Upper lobe of left lung (tissue), 6 donors: Measurements from ENCODE around the gene RPL3. TPM values are rescaled to one million over a fixed set of nuclear protein-coding genes. Genes with fewer than 3 reads are reported as not detected.

Experiments used
- ATAC-seq, 2 donors: fragments of 200-7000 bp; cut with Tn5 transposase; one replicate each; pipeline ENCODE4 v1.9.1; 2022; ENCODE audit warnings: mild to moderate bottlenecking in 2 of 2, moderate library complexity in 2 of 2; ENCODE audit not compliant: low FRiP score in 2 of 2
- DNase-seq, 2 donors: peaks; one replicate each; pipeline ENCODE4 v3.0.0-alpha.2; 2019 to 2020
- H3K27ac ChIP-seq, 4 donors: fragments of 200-600 bp; sonication (generic); one replicate each; pipeline ENCODE4 v1.5.1; 2016 to 2019
- H3K27me3 ChIP-seq, 4 donors: fragments of 200-600 bp; sonication (generic); one replicate each; pipeline ENCODE4 v1.5.1; 2017 to 2019
- H3K36me3 ChIP-seq, 4 donors: fragments of 200-600 bp; sonication (generic); one replicate each; pipeline ENCODE4 v1.5.1; 2016 to 2019
- H3K4me1 ChIP-seq, 4 donors: fragments of 200-600 bp; sonication (generic); one replicate each; pipeline ENCODE4 v1.5.1; 2018 to 2019
- H3K4me3 ChIP-seq, 4 donors: fragments of 200-600 bp; sonication (generic); one replicate each; pipeline ENCODE4 v1.5.1; 2017 to 2019; ENCODE audit warnings: mild to moderate bottlenecking in 2 of 4, moderate library complexity in 1 of 4
- H3K9me3 ChIP-seq, 4 donors: fragments of 200-600 bp; sonication (generic); one replicate each; pipeline ENCODE4 v1.5.1; 2018 to 2019
- EP300 ChIP-seq, 4 donors: sonication (generic); formaldehyde crosslinking; IDR thresholded peaks; one replicate each; pipeline ENCODE4 v1.5.1; 2017; ENCODE audit warnings: antibody characterized with exemption in 4 of 4, control low read depth in 2 of 4
- POLR2A ChIP-seq, 4 donors: fragments of 450-650 bp; IDR thresholded peaks; one replicate each; pipeline ENCODE4 v1.5.1; 2016 to 2017; ENCODE audit warnings: antibody characterized with exemption in 4 of 4, mild to moderate bottlenecking in 2 of 4
- POLR2AphosphoS5 ChIP-seq, 2 donors: sonication (generic); formaldehyde crosslinking; IDR thresholded peaks; one replicate each; pipeline ENCODE4 v1.5.1; 2017; ENCODE audit warnings: antibody characterized with exemption in 2 of 2
- WGBS, 2 donors: methylation state at CpG; one replicate each; pipeline ENCODE4 v1.1.5; 2017 to 2018; 5-methylcytosine and 5-hydroxymethylcytosine counted together
- total RNA-seq, 6 donors: library from RNA; depleted of rRNA in 4 of 6; stranded (reverse); fragments of >200 nt in 4 of 6; gene quantifications; one replicate each; pipeline versions ENCODE4 v1.1.0 to v1.2.1, GENCODE V29; 2016 to 2021
- TF ChIP-seq, protein P1 (sequence below), 6 experiments: fragments of 450-650 bp in 4 of 6; fragments of 200-600 bp in 2 of 6; sonication (generic) in 2 of 6; IDR thresholded peaks; one replicate each; pipeline ENCODE4 v1.5.1; 2016 to 2019; ENCODE audit warnings: antibody characterized with exemption in 6 of 6
- donor health status: DM: no; HTN: no; CAD: no; lungs with moderate emphysema.
- donor health status: DM: no; HTN: yes; CAD: no; lungs with severe emphysema.

Gene RPL3
- total RNA-seq, 6 donors from 2014 or later, result 1,194 to 1,833 (median 1,624) TPM

DNA sequence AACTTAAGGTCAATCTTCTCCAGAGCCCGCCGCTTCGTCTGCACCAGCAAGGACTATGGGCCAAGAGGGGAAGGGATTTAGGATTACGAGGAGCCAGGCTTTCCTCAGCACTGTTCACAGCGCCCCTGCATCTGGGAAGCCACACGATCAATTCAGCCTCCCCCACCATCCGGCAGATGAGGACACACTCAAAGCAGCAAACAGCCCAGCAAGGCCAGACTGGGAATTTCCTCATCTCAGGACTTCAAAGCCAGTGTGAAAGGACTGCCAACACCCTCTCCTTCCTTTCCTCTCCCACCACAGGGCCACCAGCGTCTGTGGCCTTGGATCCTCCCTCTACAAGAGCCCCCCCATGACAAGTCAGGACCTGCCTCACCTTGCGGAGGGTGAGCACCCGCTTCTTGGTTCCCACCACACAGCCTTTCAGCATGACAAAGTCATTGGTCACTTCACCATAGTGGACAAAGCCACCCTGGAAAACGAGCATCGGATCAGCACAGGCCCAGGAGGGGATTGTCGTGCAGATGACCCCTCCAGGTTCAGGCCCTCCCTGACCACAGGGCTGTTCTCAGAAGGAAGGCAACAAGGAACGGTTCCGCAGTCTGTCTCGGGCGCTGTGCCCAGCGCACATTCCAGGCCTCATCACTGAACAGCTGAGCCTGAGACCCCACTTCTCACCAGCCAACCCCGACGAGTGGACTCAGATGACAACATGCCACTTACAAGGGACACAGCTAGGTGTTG, 6.0 kb downstream of the RPL3 start:
- DNase-seq, result no peak
- H3K4me3 ChIP-seq, result no peak overlapping the region

DNA sequence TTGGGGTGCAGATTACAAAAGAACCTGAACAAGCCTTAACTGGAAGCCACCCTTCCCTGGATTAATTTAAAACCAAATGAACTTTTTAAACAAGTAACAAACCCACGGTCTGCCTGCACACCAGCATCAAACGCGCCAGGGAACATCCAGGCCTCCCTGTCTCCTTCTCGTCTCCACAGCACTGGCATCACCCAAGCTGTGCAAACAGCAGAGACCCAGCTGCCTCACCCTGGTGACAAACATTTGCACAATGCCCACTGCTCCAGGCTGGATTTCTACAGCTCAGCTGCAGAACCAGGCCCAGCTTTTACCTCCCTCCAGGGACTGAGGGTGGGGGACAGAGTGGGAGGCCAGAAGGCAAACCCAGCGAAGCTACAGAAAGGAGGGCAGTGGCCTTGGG, 7.0 kb downstream of the RPL3 start:
- Histone ChIP-seq H3K27me3 (no peaks in the 10 kb centered on the region), H3K27ac (no peak overlapping the region), H3K4me3 (no peak overlapping the region), H3K9me3 (no peaks in the 10 kb centered on the region), H3K36me3 (peaks cover 50 to 60% (median 60%) of the 10 kb centered on the region in 4 donors), H3K4me1 (peaks cover 36 to 59% (median 45%) of the 10 kb centered on the region in 4 donors)
- ATAC-seq (no peak), DNase-seq (no peak)
- TF ChIP-seq POLR2AphosphoS5 (IDR thresholded peaks at IDR 0.05), result no peak
- TF ChIP-seq EP300 (IDR thresholded peaks at IDR 0.05), result no peak
- TF ChIP-seq POLR2A (IDR thresholded peaks at IDR 0.05), result no peak
- TF ChIP-seq, protein P1, sequence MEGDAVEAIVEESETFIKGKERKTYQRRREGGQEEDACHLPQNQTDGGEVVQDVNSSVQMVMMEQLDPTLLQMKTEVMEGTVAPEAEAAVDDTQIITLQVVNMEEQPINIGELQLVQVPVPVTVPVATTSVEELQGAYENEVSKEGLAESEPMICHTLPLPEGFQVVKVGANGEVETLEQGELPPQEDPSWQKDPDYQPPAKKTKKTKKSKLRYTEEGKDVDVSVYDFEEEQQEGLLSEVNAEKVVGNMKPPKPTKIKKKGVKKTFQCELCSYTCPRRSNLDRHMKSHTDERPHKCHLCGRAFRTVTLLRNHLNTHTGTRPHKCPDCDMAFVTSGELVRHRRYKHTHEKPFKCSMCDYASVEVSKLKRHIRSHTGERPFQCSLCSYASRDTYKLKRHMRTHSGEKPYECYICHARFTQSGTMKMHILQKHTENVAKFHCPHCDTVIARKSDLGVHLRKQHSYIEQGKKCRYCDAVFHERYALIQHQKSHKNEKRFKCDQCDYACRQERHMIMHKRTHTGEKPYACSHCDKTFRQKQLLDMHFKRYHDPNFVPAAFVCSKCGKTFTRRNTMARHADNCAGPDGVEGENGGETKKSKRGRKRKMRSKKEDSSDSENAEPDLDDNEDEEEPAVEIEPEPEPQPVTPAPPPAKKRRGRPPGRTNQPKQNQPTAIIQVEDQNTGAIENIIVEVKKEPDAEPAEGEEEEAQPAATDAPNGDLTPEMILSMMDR (IDR thresholded peaks at IDR 0.05), result no peak
- WGBS, 2 donors, result 87 to 88% methylated on average over 5 of the region's 5 CpGs

More for the DNA sequence above, 6.0 kb downstream of the RPL3 start:
- Histone ChIP-seq H3K36me3 (peaks cover 51 to 68% (median 65%) of the 10 kb centered on the region in 4 donors), H3K4me1 (peaks cover 43 to 66% (median 51%) of the 10 kb centered on the region in 4 donors), H3K27me3 (no peaks in the 10 kb centered on the region), H3K9me3 (no peaks in the 10 kb centered on the region), H3K27ac (peak overlapping the region in 1 of 4 donors; percentile 30)
- TF ChIP-seq POLR2AphosphoS5 (IDR thresholded peaks at IDR 0.05) (no peak), POLR2A (IDR thresholded peaks at IDR 0.05) (no peak), EP300 (IDR thresholded peaks at IDR 0.05) (no peak)
- TF ChIP-seq, protein P1 (IDR thresholded peaks at IDR 0.05), result no peak
- 80 to 85% methylated on average over 17 to 20 of the region's 20 CpGs for WGBS, 2 donors
- no peak for ATAC-seq

DNA sequence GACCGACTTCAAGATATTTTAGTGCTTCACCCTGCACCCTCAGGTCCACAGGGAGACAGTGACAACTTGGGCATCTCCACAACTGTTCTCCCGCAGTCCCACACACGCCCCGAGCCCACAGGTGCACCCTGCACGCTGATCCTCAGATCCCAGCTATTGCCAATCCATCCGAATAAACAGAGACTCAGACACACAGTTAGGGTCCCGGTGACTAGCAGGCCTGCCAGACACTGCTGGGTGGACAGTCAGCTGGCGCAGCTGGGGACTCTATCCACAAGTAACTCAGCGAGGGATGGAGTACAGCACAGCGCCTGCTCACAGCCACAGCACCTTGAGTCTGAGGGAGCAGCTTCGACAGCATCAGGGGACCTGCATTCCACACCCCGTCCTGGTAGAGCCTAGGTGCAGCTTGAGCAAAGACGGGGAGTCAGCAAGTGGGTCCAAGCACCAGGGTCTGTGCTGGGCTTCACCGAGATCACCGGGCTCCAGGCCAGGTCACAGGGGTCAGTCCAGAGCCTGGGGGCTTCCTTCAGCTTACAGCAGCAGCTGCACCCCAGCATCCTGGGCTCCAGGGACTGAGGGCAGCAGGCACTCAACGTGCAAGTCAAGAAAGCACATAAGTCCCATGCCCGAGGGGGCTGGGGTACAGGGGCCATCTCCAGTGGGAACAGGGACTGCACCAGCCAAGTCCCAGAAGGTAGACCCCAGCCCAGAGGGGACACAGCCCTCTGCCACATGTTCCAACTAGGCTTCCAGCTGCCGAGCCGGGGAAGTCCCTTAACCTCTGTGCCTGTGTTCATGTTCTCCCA, 7.6 kb downstream of the RPL3 start:
- H3K4me1 ChIP-seq, result peaks cover 31 to 53% (median 38%) of the 10 kb centered on the region in 4 donors
- no peak overlapping the region for H3K27ac ChIP-seq
- H3K9me3 ChIP-seq, result no peaks in the 10 kb centered on the region
- H3K36me3 ChIP-seq, result peaks cover 44 to 54% (median 54%) of the 10 kb centered on the region in 4 donors
- TF ChIP-seq EP300 (IDR thresholded peaks at IDR 0.05) (no peak), POLR2A (IDR thresholded peaks at IDR 0.05) (peak in 1 of 4 donors; percentile 12), POLR2AphosphoS5 (IDR thresholded peaks at IDR 0.05) (no peak)
- no peaks in the 10 kb centered on the region for H3K27me3 ChIP-seq
- WGBS, 2 donors, result 84 to 85% methylated on average over 10 to 19 of the region's 19 CpGs
- ATAC-seq, result no peak
- H3K4me3 ChIP-seq, result no peak overlapping the region
- DNase-seq, result no peak

DNA sequence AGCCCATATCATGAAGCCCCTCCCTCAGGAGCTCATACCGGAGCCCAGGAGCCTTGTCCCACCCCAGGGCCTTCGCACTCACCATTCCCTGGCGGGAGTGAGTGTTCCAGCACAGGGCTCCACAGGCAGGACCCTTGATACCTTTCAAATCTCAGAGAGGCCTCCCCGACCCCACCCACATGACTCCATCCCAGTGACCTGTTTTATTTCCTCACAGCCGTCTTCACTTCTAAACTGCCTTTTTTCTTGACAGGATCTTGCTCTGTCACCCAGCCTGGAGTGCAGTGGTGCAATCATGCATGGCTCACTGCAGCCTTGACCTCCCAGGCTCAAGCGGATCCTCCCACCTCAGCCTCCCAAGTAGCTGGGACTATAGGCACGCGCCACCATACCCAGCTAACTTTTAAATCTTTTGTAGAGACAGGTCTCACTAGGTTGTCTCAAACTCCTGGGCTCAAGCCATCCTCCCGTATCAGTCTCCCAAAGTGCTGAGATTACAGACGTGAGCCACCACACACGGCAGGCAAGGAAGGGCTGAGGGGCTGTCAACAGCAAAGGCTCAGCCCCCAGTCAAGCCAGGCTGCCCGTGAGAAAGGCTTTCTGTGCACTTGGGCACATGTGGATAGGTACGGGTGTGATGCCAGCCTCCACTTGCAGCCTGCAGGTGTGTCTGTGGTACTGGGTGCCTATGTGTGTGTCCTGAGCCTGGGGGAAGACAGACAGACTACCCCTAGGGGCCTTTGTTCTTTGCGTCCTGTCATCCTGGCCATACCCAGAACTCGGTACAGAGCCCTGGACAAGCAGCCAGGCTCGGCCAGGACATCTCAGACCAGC, 9.3 kb downstream of the RPL3 start:
- DNase-seq (no peak), ATAC-seq (no peak)
- TF ChIP-seq POLR2AphosphoS5 (IDR thresholded peaks at IDR 0.05) (peak in 1 of 2 donors; percentile 38), POLR2A (IDR thresholded peaks at IDR 0.05) (no peak)
- 83 to 85% methylated on average over 12 to 16 of the region's 16 CpGs for WGBS, 2 donors
- Histone ChIP-seq H3K4me3 (no peak overlapping the region), H3K4me1 (peaks cover 14 to 38% (median 23%) of the 10 kb centered on the region in 4 donors), H3K9me3 (no peaks in the 10 kb centered on the region), H3K36me3 (peaks cover 30 to 39% (median 37%) of the 10 kb centered on the region in 4 donors), H3K27ac (peak overlapping the region; percentile 58 to 81 (median 70)), H3K27me3 (no peaks in the 10 kb centered on the region)

DNA sequence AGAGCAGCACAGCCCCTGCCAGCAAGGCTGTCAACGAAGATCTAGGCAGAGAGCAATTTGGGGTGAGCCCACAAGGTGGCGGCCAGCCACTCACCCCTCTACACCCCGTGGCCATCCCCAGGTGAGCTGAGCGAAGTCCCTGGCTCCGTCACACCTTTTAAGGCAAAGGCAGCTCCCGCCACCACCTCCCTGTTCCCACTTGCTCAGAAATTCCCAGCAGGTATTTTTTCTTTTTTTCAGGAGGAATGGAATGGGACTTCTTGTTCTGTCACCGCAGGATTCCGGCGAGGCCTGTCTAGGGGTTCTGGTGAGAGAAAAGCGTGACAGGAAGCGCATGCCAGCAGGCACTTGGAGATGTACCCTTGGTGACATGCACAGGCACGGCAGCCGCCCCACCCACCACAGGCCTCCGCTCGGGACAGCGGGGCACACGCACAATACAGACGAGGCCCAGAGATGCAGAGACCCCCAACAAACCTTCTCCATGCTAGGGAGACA, 10.0 kb downstream of the RPL3 start:
- Histone ChIP-seq H3K27ac (peak overlapping the region; percentile 58 to 81 (median 70)), H3K27me3 (no peaks in the 10 kb centered on the region), H3K4me1 (peaks cover 14 to 34% (median 19%) of the 10 kb centered on the region in 4 donors), H3K4me3 (no peak overlapping the region), H3K36me3 (peaks cover 23 to 32% (median 30%) of the 10 kb centered on the region in 4 donors), H3K9me3 (no peaks in the 10 kb centered on the region)
- ATAC-seq, result peak in 1 of 2 donors; percentile 14
- 74 to 81% methylated on average over 18 of the region's 18 CpGs for WGBS, 2 donors
- TF ChIP-seq EP300 (IDR thresholded peaks at IDR 0.05) (no peak), POLR2A (IDR thresholded peaks at IDR 0.05) (no peak)
- TF ChIP-seq, protein P1 (IDR thresholded peaks at IDR 0.05), result peak in 2 of 6 experiments; percentile 10 to 12
- peak in 1 of 2 donors; percentile 72 for DNase-seq
